PFSK-1 (cell line): ENCODE results near the gene UXS1.

Source experiments
- POLR2AphosphoS5 ChIP-seq: IDR thresholded peaks from 2 replicates; pipeline ENCODE4 v1.6.1; 2012; ENCODE audit warnings: low read depth, mild to moderate bottlenecking, control low read depth, low read length, moderate library complexity
- TAF1 ChIP-seq: IDR thresholded peaks from 2 replicates; pipeline ENCODE4 v1.6.1; 2012; ENCODE audit warnings: low read length, control low read depth, borderline replicate concordance; ENCODE audit not compliant: insufficient read depth

DNA sequence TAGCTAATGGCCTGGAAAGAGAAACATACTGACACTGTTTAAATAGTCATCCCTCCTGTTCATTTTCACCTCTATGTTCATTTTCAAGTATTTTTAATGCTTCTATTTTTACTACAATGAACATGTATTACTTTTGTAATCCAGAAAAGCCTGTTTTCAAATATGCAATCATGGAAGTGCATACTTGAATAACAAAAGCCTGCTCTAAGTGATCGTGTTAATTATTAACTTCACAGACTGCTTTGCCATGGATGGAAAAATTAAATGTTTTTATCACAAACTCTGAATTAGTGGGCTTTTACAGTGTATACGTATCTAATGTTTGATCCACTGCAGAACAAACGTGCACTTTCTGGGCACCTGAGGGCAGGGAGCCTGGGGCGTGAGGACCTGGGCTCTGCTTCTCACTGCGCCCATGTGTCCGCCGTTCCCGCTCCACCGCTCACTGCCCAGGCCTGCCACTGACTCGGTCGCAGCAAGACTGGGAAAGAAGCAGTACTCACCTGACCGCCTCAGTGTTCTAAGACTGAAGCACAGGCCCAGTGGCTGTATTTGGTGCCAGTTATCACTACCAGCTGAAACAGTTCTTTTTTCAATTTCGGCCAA lies 80.6 kb downstream of the UXS1 start:
- no peak for TF ChIP-seq TAF1
- TF ChIP-seq POLR2AphosphoS5: no peak
